Jurkat, Clone E6-1 (cell line): ENCODE results near the gene PGK1.
"Not testable (repeated sequence)": the region's sequence is repeated elsewhere in the genome, so short reads cannot be mapped to it uniquely, and the experiment has no call there.

Experiments
- DNase-seq: peaks from one replicate; pipeline ENCODE4 v3.0.0-alpha.2; 2011; ENCODE audit warnings: low read depth, low spot score
- H3K4me3 ChIP-seq: 2 replicates; pipeline ENCODE4 v1.5.1; 2011; ENCODE audit warnings: mild to moderate bottlenecking, low read length, control low read depth, moderate library complexity

The PGK1 gene

DNA sequence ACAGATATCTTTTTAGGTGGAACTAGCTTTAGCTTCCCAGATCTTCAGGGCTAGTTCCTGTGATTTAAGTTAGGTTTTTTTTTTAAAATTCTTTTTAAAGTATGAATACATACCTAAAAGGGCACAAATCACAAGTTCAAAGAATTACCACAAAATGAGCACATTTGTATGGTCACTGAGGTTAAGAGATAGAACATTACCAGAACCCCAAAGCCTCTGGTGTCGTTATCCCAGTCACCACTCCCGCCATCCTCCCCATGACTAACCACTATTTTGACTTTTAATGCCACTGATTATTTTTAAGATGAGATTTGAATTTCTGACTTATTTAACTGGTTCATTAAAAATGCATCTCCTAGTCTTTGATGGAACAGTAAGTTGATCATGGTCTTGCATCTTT is 5.4 kb downstream of the PGK1 start:
- no peak overlapping the region for H3K4me3 ChIP-seq

DNA sequence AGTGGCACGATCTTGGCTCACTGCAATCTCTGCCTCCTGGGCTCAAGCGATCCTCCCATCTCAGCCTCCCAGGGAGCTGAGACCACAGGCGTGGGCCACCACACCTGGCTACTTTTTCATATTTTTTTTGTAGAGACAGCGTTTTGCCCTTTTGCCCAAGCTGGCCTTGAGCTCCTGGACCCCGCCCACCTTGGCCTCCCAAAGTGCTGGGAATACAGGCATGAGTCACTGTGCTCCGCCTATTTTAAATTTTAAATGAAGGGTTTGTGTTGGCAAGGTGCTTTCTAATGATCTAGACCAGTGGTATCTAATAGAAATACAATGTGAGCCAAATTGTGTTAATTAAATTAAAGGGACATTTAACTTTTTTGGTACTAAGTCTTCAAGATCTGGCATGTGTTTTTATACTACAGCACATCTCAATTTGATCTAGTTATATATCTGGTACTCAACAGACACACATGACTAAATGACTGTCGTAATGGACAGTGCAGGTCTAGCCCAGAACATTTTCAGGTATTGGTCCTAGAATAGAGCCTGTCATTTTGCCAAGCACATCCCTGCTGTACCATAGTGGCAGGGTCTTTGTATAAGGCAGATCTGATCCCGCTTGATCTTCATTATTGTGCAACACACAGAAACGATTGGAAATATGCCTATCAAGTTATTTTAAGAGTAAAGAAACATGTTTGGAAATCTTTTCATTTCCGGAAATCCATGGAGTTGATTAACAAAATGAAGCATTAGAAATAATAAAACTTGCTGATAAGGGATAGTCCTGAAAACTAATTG is 7.3 kb downstream of the PGK1 start:
- no peak for DNase-seq
- no peak overlapping the region for H3K4me3 ChIP-seq

More for the DNA sequence above, 5.4 kb downstream of the PGK1 start:
- DNase-seq: no peak

DNA sequence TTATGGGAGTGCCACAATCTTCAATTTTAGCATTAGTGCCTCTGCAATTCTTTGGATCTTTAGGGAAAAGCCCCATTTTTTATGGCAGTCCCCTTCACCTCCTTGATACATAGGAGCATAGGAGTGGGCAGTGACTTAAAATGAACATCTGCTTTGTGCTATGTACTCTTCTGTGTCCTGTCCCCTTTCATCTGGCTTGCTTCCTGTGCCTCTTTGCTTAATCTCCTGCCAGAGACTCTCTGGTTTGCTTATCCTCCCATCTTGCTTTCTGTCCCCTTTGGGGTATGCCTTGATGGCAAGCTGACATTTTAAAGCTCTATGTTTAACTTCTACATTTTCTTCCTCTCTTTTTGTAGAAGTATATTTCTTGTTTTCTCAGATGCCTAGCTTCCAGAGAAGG is 12.3 kb downstream of the PGK1 start:
- no peak for DNase-seq
- H3K4me3 ChIP-seq: no peak overlapping the region

DNA sequence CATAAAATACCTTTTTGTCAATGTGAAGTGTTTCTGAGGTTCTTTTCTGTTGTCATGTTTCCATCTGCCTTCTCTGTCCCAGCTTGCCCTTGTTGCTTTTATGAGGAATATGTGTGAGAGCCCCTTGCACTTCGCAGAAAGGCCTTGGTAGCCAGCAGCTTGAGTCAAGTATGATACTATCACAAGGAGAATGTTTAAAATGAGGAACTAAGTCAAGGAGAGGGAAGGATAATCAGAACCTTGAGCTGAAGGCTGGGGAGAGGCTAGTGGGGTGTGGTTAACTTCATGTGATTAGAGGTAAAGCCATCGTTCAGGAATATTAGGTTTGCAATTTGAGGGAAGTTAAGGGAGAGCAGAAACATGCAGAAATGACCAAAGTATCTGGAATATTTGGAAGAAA is 12.7 kb downstream of the PGK1 start:
- H3K4me3 ChIP-seq: no peak overlapping the region
- DNase-seq: no peak

DNA sequence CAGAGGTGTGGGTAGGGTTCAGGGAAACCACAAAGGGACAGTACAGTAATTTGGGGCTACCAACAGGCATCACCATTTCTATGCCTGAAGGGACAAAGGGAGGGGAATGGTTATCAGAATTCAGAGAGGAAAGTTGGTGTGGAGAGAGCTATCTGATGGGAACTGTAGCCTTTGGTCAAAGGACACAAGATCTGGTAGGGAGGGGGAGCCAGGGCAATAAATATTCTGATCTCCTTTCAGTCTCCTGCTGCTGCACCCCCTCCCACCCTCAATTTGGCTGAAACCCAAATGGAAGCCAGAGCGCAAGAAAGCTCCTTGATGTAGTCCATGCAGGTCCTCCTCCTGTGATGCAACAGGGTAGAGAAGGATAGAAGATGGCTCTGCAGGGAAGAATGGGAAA is 14.6 kb downstream of the PGK1 start:
- DNase-seq: no peak
- H3K4me3 ChIP-seq: no peak overlapping the region

DNA sequence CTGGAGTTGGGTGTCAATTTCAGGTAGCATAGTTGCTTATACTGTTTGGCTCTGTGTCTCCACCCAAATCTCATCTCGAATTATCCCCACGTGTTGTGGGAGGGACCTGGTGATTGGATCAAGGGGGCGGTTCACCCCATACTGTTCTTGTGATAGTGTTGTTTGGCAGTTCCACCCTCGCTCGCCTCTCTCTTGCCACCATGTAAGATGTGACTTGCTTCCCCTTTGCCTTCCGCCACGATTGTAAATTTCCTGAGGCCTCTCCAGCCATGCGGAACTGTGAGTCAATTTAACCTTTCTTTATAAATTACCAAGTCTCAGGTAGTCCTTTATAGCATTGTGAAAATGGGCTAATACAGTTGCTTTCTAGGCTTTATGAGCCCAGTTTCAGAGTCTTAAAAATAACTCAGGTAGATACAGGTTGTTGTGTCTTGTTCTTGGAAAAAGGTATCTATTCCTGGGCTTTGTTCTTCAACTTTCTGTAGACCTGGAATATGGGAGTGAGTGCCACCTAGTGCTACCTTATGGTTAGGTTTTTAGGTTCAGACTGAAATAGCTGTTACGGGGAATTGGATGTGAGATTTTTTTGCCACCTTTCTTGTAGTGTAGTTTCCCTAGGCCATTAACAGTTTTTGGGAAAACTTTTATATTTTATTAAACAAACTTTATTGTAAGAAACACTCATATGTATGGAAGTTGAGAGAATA is 15.6 kb downstream of the PGK1 start:
- no peak overlapping the region for H3K4me3 ChIP-seq
- DNase-seq: no peak

DNA sequence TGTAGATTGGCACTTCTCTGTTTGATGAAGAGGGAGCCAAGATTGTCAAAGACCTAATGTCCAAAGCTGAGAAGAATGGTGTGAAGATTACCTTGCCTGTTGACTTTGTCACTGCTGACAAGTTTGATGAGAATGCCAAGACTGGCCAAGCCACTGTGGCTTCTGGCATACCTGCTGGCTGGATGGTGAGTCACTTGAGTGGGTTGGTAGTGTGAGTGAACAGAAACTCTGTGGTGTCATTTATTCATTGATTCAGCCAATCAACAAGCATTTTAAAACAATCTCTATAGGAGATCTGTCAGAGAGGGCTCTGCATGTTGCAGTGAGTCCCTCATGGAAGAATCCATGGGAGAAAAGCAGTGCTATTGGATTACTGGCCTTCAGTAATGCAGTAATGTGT is 19.1 kb downstream of the PGK1 start:
- no peak for DNase-seq

DNA sequence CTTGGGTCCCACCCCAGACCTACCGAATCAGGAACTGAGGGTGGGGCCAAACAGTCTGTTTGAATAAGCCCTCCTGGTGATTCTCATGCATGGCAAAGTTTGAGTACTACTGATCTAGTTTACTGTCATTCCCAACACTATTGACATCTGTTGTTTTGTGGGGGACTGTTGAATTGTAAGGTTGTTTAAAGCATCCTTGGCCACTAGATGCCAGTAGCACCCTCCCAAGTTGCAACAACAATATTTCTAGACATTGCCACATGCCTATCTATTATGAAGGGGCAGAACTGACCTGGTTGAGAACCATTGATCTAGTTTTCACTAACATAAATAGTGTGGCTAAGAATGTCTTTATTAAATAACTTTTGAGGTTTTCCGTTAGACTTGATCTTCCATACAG is 20.3 kb downstream of the PGK1 start:
- no peak for DNase-seq
- H3K4me3 ChIP-seq: no peak overlapping the region

More for the DNA sequence above, 19.1 kb downstream of the PGK1 start:
- H3K4me3 ChIP-seq: no peak overlapping the region

DNA sequence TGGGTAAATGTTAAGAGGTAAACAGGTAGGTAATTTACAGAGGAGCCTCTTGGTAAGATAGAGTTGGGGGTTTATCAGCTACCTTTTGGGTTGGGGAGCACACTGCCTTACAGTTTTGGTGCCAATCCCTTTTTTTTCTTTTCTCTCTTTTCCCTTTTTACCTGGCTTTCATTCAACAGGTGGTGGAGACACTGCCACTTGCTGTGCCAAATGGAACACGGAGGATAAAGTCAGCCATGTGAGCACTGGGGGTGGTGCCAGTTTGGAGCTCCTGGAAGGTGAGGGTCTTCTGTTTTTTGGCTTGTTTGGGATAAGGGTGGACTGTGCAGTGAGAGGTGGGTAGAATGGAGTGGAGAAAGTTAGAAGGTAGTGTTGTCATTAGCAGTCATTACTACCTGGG is 21.1 kb downstream of the PGK1 start:
- H3K4me3 ChIP-seq: no peak overlapping the region
- no peak for DNase-seq

DNA sequence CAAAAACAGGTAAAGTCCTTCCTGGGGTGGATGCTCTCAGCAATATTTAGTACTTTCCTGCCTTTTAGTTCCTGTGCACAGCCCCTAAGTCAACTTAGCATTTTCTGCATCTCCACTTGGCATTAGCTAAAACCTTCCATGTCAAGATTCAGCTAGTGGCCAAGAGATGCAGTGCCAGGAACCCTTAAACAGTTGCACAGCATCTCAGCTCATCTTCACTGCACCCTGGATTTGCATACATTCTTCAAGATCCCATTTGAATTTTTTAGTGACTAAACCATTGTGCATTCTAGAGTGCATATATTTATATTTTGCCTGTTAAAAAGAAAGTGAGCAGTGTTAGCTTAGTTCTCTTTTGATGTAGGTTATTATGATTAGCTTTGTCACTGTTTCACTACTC is 21.7 kb downstream of the PGK1 start:
- DNase-seq, H3K4me3 ChIP-seq: not testable (repeated sequence)

DNA sequence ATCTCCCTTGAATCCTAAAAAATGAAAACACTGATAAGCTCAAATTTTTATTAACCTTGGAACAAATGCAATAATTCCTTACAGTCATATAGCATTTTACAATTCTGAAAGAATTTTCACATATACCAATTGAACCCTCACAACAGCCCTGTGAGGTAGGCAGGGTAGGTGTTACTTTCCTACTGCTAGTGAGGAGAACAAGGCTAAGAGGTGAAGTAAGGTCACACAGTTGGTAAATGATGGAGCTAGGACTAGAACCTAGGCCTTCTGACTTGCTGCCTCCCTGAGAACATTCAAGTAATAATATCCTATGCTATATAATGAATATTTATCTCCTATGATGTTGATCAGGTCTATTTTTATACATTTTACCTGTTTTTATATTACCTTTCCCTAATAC is 25.7 kb downstream of the PGK1 start:
- DNase-seq: no peak
- no peak overlapping the region for H3K4me3 ChIP-seq

DNA sequence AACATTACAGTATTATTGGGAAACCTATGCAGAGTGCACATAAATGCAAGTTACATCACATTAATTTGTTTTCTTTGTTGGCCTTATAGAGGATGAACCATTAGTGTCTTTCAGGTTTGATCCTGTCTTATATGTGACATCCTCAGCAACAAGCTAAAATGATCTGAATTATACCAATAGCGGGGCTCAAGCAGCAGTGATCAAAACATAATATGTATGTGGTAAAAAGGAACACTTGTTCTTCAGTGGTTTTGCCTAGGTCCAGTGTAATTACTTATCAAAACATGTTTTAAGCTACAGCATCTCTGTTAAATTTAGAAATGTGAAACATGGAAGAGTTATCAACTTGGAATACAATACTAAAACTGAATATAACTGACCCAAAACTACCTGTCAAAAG is 26.3 kb downstream of the PGK1 start:
- no peak overlapping the region for H3K4me3 ChIP-seq
- no peak for DNase-seq

DNA sequence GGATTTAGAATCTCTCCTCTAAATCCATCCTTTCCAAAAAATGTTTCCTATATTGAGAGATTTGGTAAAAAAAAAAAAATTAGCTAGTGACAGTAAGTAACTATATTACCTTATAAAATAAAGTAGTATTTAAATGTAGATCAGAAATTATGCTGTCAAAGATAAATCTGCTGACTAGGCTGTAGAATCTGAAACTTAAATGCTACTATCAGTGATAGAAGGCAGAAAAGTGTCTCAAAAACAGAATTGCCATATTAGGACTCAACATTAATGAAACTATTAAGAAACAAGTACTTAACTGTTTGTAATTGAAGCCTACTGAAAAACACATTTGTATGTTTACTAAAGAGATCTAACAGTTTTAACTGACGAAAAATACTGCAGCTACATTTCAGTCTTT is 27.1 kb downstream of the PGK1 start:
- no peak overlapping the region for H3K4me3 ChIP-seq
- no peak for DNase-seq

DNA sequence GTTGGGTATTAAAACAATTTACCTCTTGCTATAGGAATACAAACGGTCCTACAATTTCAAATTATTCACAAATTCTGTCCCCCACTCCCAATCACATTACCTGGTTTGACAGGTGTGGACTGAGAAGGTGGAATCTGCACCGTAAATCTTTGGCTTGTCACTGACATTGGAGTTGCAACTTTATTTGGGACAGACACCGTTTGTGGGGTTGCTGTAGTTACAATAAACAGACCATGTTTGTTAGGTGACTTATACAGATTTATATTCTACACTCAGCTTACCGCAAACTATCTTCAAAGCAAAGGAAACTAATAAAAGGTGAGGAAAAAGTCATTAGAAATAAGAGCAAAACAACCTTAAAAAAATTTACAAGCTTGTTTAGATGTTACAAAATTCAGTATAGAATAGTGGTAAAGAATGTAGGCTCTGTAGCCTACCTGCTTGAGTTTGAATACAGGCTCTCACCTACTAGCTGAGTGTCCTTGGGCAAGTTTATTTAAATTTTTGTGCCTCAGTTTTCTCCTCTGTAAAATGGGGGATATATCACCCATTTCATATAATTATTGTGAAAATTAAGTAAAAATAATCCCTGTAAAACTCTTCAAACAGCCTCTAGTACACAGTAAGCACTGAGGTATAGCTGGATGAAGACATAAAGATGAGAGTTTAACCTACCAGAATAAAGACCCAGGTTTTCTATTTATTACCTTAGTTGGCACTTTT is 29.4 kb downstream of the PGK1 start:
- no peak for DNase-seq
- no peak overlapping the region for H3K4me3 ChIP-seq

DNA sequence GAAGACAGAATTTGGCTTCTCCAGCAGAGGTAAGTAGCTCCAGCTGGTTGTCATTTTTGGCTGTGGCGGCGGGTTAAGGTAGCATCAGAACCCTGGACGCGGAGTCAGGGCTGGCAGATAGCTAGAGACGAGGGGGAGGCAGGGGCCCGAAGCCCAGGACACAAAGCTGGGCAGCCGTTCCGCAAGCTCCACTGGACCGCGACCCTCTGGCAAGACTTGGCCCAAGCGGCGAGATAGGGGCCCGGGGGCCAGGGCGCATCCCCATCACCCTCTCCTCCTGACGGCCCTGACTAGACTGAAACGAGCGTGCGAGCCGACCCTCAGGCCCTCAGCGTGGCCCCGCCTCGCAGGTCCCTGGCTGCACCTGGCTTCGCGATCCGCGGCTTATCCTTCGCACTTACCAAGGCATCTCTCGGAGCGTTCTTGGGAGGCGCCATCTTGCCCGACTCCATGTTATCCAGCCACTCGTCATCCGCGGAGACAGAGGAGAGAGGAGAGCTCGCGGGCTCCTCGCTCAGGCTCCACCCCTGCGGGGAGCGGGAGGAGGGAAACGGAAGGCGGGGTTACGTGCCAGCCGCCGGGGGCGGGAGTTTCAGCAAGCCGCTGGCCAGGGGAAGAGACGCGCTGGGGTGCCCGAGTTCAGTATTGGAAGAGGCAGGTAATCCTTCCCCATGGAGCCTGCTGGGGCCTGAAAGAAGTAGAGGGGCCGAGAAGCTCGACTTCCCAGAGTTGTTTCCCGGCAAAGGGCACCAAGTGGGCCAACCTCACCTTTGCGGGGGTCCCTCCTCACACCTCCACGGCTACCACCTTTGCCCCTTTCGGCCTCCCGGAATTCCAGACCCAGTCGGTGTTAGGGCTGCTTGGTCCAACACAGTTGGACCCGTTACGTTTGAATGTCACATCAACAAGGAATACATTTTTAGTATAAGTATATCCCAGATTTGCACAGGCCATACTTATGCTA is 35.4 kb downstream of the PGK1 start, which contains the start of gene TAF9B:
Gene TAF9B, minus strand, starts transcription at position 491 of the 964 bp plus-strand sequence. Its CDS starts 39 bp downstream, at position 452.
- peak; percentile 74 for DNase-seq
- H3K4me3 ChIP-seq: peak within 1 kb of the TSS; percentile 73

DNA sequence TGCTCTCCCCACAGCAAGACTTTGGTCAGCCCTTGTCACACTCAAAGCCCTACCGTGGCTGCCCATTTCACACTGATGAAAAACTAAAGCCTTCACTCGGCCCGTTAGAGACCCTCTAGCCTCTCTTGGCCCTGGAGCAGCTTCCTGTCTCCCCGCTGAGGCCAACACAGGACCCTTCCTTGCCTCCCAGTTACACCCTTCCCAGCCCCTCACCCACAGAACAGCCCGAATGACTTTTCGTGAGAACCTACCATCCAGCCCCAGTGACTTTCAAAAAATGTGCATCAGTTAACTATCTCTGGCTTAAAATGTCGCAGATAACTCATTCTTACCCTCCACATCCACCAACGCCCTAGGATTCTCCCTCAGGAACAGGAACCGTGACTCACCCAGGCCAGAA is 36.2 kb downstream of the PGK1 start:
- H3K4me3 ChIP-seq: peak overlapping the region; percentile 73
- DNase-seq: no peak

DNA sequence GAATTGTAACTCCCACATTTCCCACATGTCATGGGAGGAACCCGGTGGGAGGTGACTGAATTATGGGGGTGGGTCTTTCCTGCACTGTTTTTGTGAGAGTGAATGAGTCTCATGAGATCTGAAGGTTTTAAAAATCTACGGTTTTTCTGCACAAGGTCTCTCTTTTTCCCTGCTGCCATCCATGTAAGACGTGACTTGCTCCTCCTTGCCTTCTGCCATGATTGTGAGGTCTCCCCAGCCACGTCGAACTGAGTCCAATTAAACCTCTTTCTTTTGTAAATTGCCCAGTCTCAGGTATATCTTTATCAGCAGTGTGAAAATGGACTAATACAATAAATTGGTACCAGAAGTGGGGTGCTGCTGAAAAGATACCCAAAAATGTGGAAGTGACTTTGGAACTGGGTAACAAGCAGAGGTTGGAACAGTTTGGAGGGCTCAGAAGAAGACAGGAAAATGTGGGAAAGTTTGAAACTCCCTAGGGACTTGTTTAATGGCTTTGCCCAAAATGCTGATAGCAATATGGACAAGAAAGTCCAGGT is 43.0 kb downstream of the PGK1 start:
- DNase-seq, H3K4me3 ChIP-seq: not testable (repeated sequence)

DNA sequence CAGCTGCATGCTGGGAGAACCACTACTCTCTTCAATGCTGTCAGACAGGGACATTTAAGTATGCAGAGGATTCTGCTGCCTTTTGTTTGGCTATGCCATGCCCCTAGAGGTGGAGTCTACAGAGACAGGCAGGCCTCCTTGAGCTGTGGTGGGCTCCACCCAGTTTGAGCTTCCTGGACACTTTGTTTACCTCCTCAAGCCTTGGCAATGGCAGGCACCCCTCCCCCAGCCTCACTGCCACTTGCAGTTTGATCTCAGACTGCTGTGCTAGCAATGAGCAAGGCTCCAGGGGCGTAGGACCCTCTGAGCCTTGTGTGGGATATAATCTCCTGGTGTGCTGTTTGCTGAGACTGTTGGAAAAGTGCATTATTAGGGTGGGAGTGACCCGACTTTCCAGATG is 53.3 kb downstream of the PGK1 start:
- not testable (repeated sequence) for DNase-seq, H3K4me3 ChIP-seq

DNA sequence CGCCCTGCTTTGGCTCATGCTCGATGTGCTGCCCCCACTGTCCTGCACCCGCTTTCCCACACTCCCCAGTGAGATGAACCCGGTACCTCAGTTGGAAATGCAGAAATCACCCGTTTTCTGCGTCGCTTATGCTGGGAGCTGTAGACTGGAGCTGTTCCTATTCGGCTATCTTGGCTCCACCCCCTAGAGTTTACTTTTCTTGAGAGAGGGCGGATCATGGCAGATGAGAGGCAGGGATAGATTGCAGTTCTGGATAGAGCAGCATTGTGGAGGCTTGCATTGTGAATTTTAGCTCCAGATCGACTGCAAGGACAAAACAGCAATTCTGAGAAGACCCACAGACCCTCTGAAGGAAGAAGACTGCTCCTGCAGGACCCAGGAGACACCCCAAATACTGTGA is 53.8 kb downstream of the PGK1 start:
- not testable (repeated sequence) for H3K4me3 ChIP-seq, DNase-seq
